ENCODE data around the gene CMTM1.

GRCh38 chr16:66620429-66620795 is 54.2 kb downstream of the CMTM1 start:
- TF ChIP-seq, protein P1, sequence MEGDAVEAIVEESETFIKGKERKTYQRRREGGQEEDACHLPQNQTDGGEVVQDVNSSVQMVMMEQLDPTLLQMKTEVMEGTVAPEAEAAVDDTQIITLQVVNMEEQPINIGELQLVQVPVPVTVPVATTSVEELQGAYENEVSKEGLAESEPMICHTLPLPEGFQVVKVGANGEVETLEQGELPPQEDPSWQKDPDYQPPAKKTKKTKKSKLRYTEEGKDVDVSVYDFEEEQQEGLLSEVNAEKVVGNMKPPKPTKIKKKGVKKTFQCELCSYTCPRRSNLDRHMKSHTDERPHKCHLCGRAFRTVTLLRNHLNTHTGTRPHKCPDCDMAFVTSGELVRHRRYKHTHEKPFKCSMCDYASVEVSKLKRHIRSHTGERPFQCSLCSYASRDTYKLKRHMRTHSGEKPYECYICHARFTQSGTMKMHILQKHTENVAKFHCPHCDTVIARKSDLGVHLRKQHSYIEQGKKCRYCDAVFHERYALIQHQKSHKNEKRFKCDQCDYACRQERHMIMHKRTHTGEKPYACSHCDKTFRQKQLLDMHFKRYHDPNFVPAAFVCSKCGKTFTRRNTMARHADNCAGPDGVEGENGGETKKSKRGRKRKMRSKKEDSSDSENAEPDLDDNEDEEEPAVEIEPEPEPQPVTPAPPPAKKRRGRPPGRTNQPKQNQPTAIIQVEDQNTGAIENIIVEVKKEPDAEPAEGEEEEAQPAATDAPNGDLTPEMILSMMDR (IDR thresholded peaks at IDR 0.05): no peak
- TF ChIP-seq POLR2AphosphoS5 (IDR thresholded peaks at IDR 0.05) (no peak), POLR2A (IDR thresholded peaks at IDR 0.05) (no peak), EP300 (IDR thresholded peaks at IDR 0.05) (no peak)

Measured in gastroesophageal sphincter (tissue), 3 donors.